GM12878 (cell line): ENCODE results near the gene BMF.

Experiments used
- CTCF ChIP-seq, 3 experiments: IDR thresholded peaks in 2 of 3; conservative IDR thresholded peaks in 1 of 3; 2 replicates each; pipeline ENCODE4 v1.5.1; 2011; ENCODE audit warnings: low read depth in 3 of 3, low read length in 3 of 3, mild to moderate bottlenecking in 3 of 3, control low read depth in 2 of 3, moderate library complexity in 2 of 3, inconsistent platforms in 1 of 3, mixed read lengths in 1 of 3; ENCODE audit not compliant: control insufficient read depth in 2 of 3, insufficient read depth in 1 of 3; ENCODE audit errors: extremely low read depth in 1 of 3
- HCFC1 ChIP-seq: fragments of 150-350 bp; IDR thresholded peaks from 2 replicates; pipeline ENCODE4 v1.6.1; 2014; ENCODE audit warnings: low read length
- POLR2A ChIP-seq: IDR thresholded peaks from 2 replicates; pipeline ENCODE4 v1.6.1; 2011; ENCODE audit warnings: low read depth, mild to moderate bottlenecking, low read length
- RBBP5 ChIP-seq: fragments of 200-600 bp; sonication (generic); conservative IDR thresholded peaks from 2 replicates; pipeline ENCODE4 v1.6.1; 2016
- RCOR1 ChIP-seq: conservative IDR thresholded peaks from 2 replicates; pipeline ENCODE4 v1.6.1; 2012; ENCODE audit warnings: low read depth, low read length, improper control_type of control experiment
- RUNX3 ChIP-seq: IDR thresholded peaks from 2 replicates; pipeline ENCODE4 v1.6.1; 2012; ENCODE audit warnings: low read length, inconsistent platforms

- no peak for TF ChIP-seq POLR2A
- no peak for TF ChIP-seq RBBP5
- TF ChIP-seq CTCF (IDR thresholded peaks at IDR 0.05 in 2 of 3, conservative IDR thresholded peaks at IDR 0.05 in 1 of 3; ENCODE audit: control insufficient read depth in 2 of 3, extremely low read depth in 1 of 3, insufficient read depth in 1 of 3, low read depth in 3 of 3, low read length in 3 of 3), result no peak
- no peak for TF ChIP-seq RCOR1
- TF ChIP-seq HCFC1, result no peak
- no peak for TF ChIP-seq RUNX3
Measured at GRCh38 chr15:40046721-40047414, 61.8 kb downstream of the BMF start.
